ENCODE measurements around the gene LETMD1. TPM values are rescaled to one million over a fixed set of nuclear protein-coding genes. Genes with fewer than 3 reads are reported as not detected.

The LETMD1 gene, protein sequence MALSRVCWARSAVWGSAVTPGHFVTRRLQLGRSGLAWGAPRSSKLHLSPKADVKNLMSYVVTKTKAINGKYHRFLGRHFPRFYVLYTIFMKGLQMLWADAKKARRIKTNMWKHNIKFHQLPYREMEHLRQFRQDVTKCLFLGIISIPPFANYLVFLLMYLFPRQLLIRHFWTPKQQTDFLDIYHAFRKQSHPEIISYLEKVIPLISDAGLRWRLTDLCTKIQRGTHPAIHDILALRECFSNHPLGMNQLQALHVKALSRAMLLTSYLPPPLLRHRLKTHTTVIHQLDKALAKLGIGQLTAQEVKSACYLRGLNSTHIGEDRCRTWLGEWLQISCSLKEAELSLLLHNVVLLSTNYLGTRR
- 23.9 to 27.0 TPM (median 24.3 TPM) in 5 replicates for total RNA-seq (2022; extraction: Qiagen RNA extraction; ENCODE audit: low read depth)

DNA sequence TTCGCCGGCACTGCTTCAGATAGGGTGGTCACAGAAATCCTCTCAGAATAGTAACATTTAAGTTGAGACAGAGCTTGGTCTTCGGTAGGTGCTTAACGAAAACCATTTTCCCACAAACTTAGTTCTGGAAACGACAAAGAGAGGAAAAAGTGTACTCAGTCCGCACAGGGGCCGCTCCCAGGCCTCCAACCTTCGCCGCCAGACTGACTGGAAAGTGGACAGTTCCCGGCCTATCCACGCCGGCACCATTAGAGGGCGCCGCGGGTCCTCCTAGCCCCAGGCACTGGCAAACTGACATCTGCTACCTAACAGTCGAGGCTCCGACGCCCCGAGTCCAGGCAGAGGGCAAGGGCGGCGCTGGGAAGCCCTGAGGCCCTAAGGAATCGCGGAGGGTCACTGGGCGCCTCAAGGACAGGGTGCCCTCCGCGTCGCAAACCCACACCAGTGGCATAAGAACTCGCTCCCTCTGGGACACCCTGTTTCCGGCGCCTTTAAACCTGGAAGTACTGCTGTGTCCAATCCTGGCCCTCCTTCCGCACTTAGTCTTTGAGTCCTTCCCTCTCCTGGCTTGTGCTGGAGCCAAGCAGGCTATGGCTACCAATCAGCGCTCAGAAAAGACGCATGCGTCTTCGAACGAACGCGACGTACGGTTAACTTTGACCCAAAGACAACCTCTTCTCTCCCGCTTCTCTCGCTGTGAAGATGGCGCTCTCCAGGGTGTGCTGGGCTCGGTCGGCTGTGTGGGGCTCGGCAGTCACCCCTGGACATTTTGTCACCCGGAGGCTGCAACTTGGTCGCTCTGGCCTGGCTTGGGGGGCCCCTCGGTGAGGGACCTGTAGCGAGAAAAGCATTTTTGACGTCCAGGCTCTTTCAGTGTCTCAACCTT lies at the start of gene LETMD1:
Gene LETMD1 (plus strand): TSS at position 673 of the 886 bp plus-strand sequence. CDS start 30 bp downstream, at position 703.

DNA sequence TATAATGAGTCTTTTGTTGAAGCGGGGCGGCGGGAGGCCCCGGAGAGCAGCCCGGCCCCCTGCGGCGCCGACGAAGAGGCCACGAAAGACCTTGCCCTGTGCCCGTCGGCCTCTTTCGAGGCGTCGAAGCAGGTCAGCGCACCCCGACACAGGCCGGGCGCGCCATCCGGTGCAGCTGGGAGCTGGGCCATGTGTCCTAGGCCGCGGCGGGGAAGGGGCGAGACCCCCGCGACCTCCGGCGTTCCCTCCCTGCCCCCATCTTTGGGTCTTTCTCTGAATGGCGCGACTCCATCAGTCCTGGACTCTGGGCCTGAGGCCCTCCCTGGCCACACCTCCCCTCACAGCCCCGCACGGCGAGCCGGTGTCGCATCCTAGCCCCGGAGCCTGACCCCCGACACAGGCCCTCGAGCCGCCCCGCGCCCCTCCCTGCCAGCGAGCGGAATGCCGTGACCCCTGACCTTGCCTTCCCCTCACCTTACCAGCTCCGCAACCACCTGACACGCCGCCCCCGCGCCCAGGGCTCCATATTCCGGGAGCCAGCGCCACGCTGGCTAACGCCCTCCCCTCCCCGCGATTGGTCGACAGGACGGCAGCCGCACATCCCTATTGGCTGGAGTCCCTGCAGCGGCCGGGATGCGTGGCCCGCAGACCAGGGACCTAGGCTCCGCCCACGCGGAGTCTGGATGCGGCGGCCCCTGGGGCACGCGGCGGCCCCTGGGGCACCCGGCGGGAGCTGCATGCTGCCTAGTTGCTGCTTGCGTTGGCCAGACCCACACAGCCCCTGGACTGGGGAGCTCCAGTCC lies 22.1 kb upstream of the LETMD1 start, which contains the start of gene SLC11A2:
Gene SLC11A2 (minus strand): TSS at position 549 of the 803 bp plus-strand sequence. CDS start 15,656 bp downstream, outside the sequence.

DNA sequence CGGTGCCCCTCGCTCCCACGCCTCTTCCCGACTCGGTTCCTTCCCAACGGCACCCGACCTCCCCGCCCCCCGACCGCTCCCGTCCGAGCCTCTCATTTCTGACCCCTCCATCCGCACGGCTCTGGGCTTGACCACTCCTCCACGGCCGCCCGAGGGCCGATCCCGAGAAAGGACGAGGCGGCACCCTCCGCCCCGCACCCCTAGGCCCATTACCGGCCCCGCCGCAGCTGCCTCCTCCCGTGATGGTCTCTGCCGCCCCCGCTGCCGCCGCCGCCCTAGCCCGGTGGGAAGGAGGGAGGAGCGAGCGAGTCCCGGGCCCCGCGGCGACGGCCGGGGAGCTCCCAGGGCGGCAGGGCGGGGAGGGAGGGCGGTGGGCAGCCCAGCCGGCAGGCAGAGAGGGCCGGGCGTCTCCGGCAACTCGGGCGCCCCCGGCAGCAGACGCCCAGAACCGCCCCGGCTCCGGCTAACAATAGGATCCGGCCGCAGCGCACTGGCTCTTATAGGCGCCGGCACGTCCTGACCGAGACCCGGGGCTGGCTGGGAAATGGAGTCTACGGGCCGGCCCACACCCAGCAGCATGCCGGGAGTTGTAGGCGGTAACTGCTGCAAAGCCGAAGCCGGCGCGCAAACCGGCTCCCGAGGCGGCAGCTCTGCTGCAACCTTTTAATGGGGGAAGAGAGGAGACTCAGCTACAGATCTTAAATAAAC lies 35.2 kb downstream of the LETMD1 start, which contains the start of gene CSRNP2:
Gene CSRNP2 (minus strand): TSS at position 471 of the 708 bp plus-strand sequence. CDS start 7,035 bp downstream, outside the sequence.

Other genes with a start within 250 kb of the LETMD1 start
- gene TMPRSS12, start 205.4 kb upstream of the LETMD1 start, total RNA-seq (2022; extraction: Qiagen RNA extraction; ENCODE audit: low read depth) = not detected in 5 replicates
- gene HIGD1C, start 95.8 kb upstream of the LETMD1 start, total RNA-seq (2022; extraction: Qiagen RNA extraction; ENCODE audit: low read depth) = not detected in 5 replicates
- 15.0 to 24.1 TPM (median 22.6 TPM) in 5 replicates for gene SLC11A2, start 21.9 kb upstream of the LETMD1 start, total RNA-seq (2022; extraction: Qiagen RNA extraction; ENCODE audit: low read depth)
- 10.7 to 14.2 TPM (median 13.1 TPM) in 5 replicates for gene CSRNP2, start 35.3 kb downstream of the LETMD1 start, total RNA-seq (2022; extraction: Qiagen RNA extraction; ENCODE audit: low read depth)
- gene TFCP2, start 124.8 kb downstream of the LETMD1 start, total RNA-seq (2022; extraction: Qiagen RNA extraction; ENCODE audit: low read depth) = 18.0 to 21.3 TPM (median 20.3 TPM) in 5 replicates
- 1.2 to 2.8 TPM (median 2.1 TPM) in 5 replicates for gene POU6F1, start 169.7 kb downstream of the LETMD1 start, total RNA-seq (2022; extraction: Qiagen RNA extraction; ENCODE audit: low read depth)
- 302 to 342 TPM (median 331 TPM) in 5 replicates for gene DAZAP2, start 190.5 kb downstream of the LETMD1 start, total RNA-seq (2022; extraction: Qiagen RNA extraction; ENCODE audit: low read depth)
- gene SMAGP, start 222.1 kb downstream of the LETMD1 start, total RNA-seq (2022; extraction: Qiagen RNA extraction; ENCODE audit: low read depth) = 27.0 to 32.8 TPM (median 31.8 TPM) in 5 replicates